Neural progenitor cell (in vitro differentiated cells): ENCODE measurements around the gene CATSPERB.

Experiments
- CTCF ChIP-seq: fragments of 200-600 bp; sonication (generic); IDR thresholded peaks from 2 replicates; pipeline ENCODE4 v1.5.1; 2017; ENCODE audit warnings: antibody characterized with exemption, mild to moderate bottlenecking
- EZH2 ChIP-seq: fragments of 200-600 bp; sonication (generic); IDR thresholded peaks from 2 replicates; pipeline ENCODE4 v1.6.1; 2017; ENCODE audit warnings: antibody characterized with exemption, mild to moderate bottlenecking, moderate library complexity
- EZH2phosphoT487 ChIP-seq: fragments of 200-600 bp; sonication (generic); IDR thresholded peaks from 2 replicates; pipeline ENCODE4 v1.6.1; 2017; ENCODE audit warnings: antibody characterized with exemption

- TF ChIP-seq CTCF, result no peak
- TF ChIP-seq EZH2, result no peak
- TF ChIP-seq EZH2phosphoT487, result no peak
Observed at GRCh38 chr14:91585856-91586255, 146.0 kb downstream of the CATSPERB start.
